GM12878 (cell line): Measurements from ENCODE around the gene ZSCAN23. TPM values are rescaled to one million over a fixed set of nuclear protein-coding genes. Genes with fewer than 3 reads are reported as not detected.

Experiments used
- ATF3 ChIP-seq: IDR thresholded peaks from 2 replicates; pipeline ENCODE4 v1.6.1; 2011; ENCODE audit warnings: low read depth, mild to moderate bottlenecking, low read length, moderate library complexity, borderline replicate concordance; ENCODE audit errors: extremely low read depth
- ATF7 ChIP-seq: fragments of 450-650 bp; IDR thresholded peaks from 2 replicates; pipeline ENCODE4 v1.6.1; 2016; ENCODE audit warnings: low read depth, mild to moderate bottlenecking
- BACH1 ChIP-seq: fragments of 450-650 bp; IDR thresholded peaks from 2 replicates; pipeline ENCODE4 v1.6.1; 2017; ENCODE audit warnings: mild to moderate bottlenecking, borderline replicate concordance
- CEBPB ChIP-seq, 2 experiments: fragments of 150-350 bp in 1 of 2; IDR thresholded peaks; 2 replicates each; pipeline ENCODE4 v1.6.1; 2012 to 2014; ENCODE audit warnings: low read depth in 2 of 2, low read length in 2 of 2, borderline replicate concordance in 1 of 2, inconsistent platforms in 1 of 2
- FOS ChIP-seq: IDR thresholded peaks from 3 replicates; pipeline ENCODE4 v1.6.1; 2011; ENCODE audit warnings: borderline replicate concordance; ENCODE audit not compliant: insufficient read length; ENCODE audit errors: extremely low read depth
- FOXK2 ChIP-seq: fragments of 450-650 bp; IDR thresholded peaks from 2 replicates; pipeline ENCODE4 v1.6.1; 2017; ENCODE audit warnings: mild to moderate bottlenecking, moderate library complexity
- HCFC1 ChIP-seq: fragments of 150-350 bp; IDR thresholded peaks from 2 replicates; pipeline ENCODE4 v1.6.1; 2014; ENCODE audit warnings: low read length
- HDAC6 ChIP-seq: fragments of 200-600 bp; sonication (generic); IDR thresholded peaks from one replicate; pipeline ENCODE4 v1.8.0; 2017; ENCODE audit warnings: antibody characterized with exemption; ENCODE audit not compliant: unreplicated experiment
- JUND ChIP-seq: IDR thresholded peaks from 2 replicates; pipeline ENCODE4 v1.6.1; 2012; ENCODE audit warnings: low read depth, mild to moderate bottlenecking, low read length, improper control_type of control experiment, moderate library complexity
- KAT2A ChIP-seq: conservative IDR thresholded peaks from 2 replicates; pipeline ENCODE4 v1.6.1; 2011; ENCODE audit warnings: low read depth, low read length; ENCODE audit not compliant: control insufficient read depth
- MEF2A ChIP-seq: IDR thresholded peaks from 2 replicates; pipeline ENCODE4 v1.6.1; 2011; ENCODE audit warnings: low read depth, mild to moderate bottlenecking, low read length, moderate library complexity; ENCODE audit not compliant: insufficient read depth
- MTA3 ChIP-seq: IDR thresholded peaks from 2 replicates; pipeline ENCODE4 v1.6.1; 2012; ENCODE audit warnings: low read length, inconsistent platforms, borderline replicate concordance
- MYB ChIP-seq: fragments of 150-350 bp; IDR thresholded peaks from 2 replicates; pipeline ENCODE4 v1.6.1; 2014; ENCODE audit warnings: mild to moderate bottlenecking, low read depth, low read length, borderline replicate concordance
- NRF1 ChIP-seq: conservative IDR thresholded peaks from 2 replicates; pipeline ENCODE4 v1.6.1; 2011; ENCODE audit warnings: mild to moderate bottlenecking, low read depth, low read length, improper control_type of control experiment
- REST ChIP-seq: IDR thresholded peaks from 2 replicates; pipeline ENCODE4 v1.6.1; 2012; ENCODE audit warnings: mild to moderate bottlenecking, low read depth, low read length
- SMARCA5 ChIP-seq: fragments of 450-650 bp; IDR thresholded peaks from 2 replicates; pipeline ENCODE4 v1.6.1; 2017; ENCODE audit warnings: mild to moderate bottlenecking
- SREBF1 ChIP-seq: IDR thresholded peaks from 2 replicates; pipeline ENCODE4 v1.6.1; 2012; ENCODE audit warnings: mild to moderate bottlenecking, low read length
- TBL1XR1 ChIP-seq: IDR thresholded peaks from 2 replicates; pipeline ENCODE4 v1.6.1; 2012; ENCODE audit warnings: low read depth, low read length, improper control_type of control experiment
- ZNF217 ChIP-seq: fragments of 450-650 bp; IDR thresholded peaks from 2 replicates; pipeline ENCODE4 v1.6.1; 2017; ENCODE audit warnings: antibody characterized with exemption, mild to moderate bottlenecking
- polyA plus RNA-seq, 11 experiments: library from polyadenylated mRNA; depleted of rRNA in 4 of 11; unstranded in 6 of 11; stranded (reverse) in 5 of 11; fragments of >200 nt; fragmentation: Nextera tagmentation in 4 of 11; fragmentation: Illumina TruSeq in 1 of 11; extraction: Ambion mirVana in 4 of 11; extraction: Trizol in 1 of 11; gene quantifications; 1 replicate in 1 of 11; 2 replicates in 10 of 11; pipeline versions ENCODE4 v1.2.1 to v1.2.3, GENCODE V29; 2011 to 2016; ENCODE audit warnings: inconsistent platforms in 2 of 11, missing spikeins in 2 of 11, low read depth in 1 of 11
- total RNA-seq, 4 experiments: library from RNA; depleted of rRNA in 3 of 4; stranded (reverse); fragments of >200 nt in 3 of 4; fragmentation: Illumina TruSeq in 1 of 4; extraction: Trizol in 1 of 4; gene quantifications; 2 replicates each; pipeline versions ENCODE4 v1.2.1 to v1.2.3, GENCODE V29; 2013 to 2021
- TF ChIP-seq, protein P1 (sequence below): fragments of 450-650 bp; IDR thresholded peaks from 2 replicates; pipeline ENCODE4 v1.6.1; 2014; ENCODE audit warnings: mild to moderate bottlenecking
- TF ChIP-seq, protein P2 (sequence below): fragments of 150-350 bp; IDR thresholded peaks from 2 replicates; pipeline ENCODE4 v1.6.1; 2016; ENCODE audit warnings: low read depth, low read length
- TF ChIP-seq, protein P3 (sequence below): IDR thresholded peaks from 2 replicates; pipeline ENCODE4 v1.6.1; 2012; ENCODE audit warnings: low read depth, low read length, improper control_type of control experiment

ZSCAN23 gene
- total and polyA plus RNA-seq, 10 of the 15 experiments (the other 5 are each of a cell fraction or from before 2014, with no cell fraction given), result 0.04 to 2.3 (median 0.84) TPM

DNA sequence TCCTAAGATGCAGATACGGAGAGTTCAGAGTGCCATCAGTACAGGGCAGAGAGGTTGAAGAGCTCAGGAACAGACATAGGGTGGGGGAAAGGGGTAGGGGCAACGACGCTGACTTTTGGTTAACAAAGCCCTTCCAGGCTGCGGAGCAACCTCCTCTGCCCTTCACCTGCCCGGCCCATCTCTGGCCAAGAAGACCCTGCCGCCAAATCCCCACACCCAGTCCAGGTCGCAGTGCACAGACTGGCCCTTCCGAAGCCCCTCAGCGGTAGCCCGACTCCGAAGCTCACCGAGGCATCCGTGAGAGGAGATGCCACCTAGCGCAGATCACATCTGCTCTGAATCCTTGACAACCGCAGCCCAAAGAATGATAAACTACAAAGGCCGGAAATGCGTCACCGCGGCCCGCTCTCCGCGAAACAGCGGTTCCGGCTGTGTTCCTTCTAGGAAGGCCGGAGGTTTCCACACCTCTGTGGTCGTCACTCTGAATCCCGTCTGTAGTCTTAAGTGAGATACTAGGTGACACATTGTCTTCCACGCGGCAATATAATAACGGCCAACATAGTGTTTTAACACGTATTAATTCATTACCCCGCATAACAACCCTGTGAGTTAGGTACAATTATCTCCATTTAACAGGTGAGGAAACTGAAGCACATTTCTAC, at the start of gene ZSCAN23 (continued):
- TF ChIP-seq ATF3 (no peak), ZNF217 (0 out of 2 replicates have a peak, but pooled peaks have one; percentile 25), FOS (no peak), KAT2A (no peak), ATF7 (no peak), CEBPB (IDR thresholded peaks at IDR 0.05; ENCODE audit: borderline replicate concordance in 1 of 2, low read depth in 2 of 2, low read length in 2 of 2) (no peak), HDAC6 (no peak), MTA3 (no peak), JUND (no peak), REST (no peak), BACH1 (no peak), FOXK2 (no peak), SREBF1 (no peak), NRF1 (no peak), MEF2A (no peak), HCFC1 (peak; percentile 29; the same call in 1 of the 2 replicates), TBL1XR1 (no peak), SMARCA5 (no peak), MYB (no peak)
- TF ChIP-seq, protein P1, sequence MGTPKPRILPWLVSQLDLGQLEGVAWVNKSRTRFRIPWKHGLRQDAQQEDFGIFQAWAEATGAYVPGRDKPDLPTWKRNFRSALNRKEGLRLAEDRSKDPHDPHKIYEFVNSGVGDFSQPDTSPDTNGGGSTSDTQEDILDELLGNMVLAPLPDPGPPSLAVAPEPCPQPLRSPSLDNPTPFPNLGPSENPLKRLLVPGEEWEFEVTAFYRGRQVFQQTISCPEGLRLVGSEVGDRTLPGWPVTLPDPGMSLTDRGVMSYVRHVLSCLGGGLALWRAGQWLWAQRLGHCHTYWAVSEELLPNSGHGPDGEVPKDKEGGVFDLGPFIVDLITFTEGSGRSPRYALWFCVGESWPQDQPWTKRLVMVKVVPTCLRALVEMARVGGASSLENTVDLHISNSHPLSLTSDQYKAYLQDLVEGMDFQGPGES, result no peak
- TF ChIP-seq, protein P2, sequence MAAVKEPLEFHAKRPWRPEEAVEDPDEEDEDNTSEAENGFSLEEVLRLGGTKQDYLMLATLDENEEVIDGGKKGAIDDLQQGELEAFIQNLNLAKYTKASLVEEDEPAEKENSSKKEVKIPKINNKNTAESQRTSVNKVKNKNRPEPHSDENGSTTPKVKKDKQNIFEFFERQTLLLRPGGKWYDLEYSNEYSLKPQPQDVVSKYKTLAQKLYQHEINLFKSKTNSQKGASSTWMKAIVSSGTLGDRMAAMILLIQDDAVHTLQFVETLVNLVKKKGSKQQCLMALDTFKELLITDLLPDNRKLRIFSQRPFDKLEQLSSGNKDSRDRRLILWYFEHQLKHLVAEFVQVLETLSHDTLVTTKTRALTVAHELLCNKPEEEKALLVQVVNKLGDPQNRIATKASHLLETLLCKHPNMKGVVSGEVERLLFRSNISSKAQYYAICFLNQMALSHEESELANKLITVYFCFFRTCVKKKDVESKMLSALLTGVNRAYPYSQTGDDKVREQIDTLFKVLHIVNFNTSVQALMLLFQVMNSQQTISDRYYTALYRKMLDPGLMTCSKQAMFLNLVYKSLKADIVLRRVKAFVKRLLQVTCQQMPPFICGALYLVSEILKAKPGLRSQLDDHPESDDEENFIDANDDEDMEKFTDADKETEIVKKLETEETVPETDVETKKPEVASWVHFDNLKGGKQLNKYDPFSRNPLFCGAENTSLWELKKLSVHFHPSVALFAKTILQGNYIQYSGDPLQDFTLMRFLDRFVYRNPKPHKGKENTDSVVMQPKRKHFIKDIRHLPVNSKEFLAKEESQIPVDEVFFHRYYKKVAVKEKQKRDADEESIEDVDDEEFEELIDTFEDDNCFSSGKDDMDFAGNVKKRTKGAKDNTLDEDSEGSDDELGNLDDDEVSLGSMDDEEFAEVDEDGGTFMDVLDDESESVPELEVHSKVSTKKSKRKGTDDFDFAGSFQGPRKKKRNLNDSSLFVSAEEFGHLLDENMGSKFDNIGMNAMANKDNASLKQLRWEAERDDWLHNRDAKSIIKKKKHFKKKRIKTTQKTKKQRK, result no peak
- TF ChIP-seq, protein P3, sequence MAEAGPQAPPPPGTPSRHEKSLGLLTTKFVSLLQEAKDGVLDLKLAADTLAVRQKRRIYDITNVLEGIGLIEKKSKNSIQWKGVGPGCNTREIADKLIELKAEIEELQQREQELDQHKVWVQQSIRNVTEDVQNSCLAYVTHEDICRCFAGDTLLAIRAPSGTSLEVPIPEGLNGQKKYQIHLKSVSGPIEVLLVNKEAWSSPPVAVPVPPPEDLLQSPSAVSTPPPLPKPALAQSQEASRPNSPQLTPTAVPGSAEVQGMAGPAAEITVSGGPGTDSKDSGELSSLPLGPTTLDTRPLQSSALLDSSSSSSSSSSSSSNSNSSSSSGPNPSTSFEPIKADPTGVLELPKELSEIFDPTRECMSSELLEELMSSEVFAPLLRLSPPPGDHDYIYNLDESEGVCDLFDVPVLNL, result no peak
